HG03064 (cell line): Measurements from ENCODE around the gene CEP44.
"Not testable (repeated sequence)": the region's sequence is repeated elsewhere in the genome, so short reads cannot be mapped to it uniquely, and the experiment has no call there.

Experiments
- ATAC-seq: cut with Tn5 transposase; IDR thresholded peaks from one replicate; pipeline ENCODE4 v1.9.1; 2021; ENCODE audit warnings: low read depth; ENCODE audit not compliant: unreplicated experiment

The CEP44 gene

DNA sequence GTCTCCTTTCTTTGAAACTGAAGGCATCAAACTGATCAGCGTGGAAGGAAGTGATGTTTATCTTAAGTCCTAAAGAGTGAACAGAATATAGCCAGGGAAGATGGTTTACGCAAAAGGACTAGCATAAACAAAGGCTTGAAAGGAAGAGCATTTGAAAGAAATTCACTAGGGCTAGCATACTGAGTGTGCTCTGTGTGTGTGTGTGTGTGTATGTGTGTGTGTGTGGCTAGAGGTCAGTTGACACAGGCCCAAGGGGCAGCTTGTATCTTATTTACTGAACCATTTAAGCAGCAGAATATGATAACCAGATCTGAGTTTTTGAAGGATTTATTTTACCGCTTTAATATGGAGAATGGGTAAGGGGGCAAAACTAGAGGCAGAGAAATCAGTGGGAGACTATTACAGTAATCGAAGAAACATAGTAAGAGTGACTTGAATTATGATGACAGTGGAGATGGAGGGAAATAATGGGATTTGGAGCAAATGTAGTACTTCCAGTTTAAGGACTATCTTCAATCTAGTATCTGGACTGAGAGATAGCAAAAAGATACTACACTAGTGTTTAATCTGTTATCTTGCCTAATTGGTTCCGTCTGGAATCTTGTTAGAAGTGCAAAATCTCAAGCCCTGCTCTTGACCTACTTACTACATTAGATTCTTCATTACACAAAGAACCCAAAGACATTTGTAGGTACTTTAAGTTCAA lies 36.9 kb downstream of the CEP44 start:
- no peak for ATAC-seq

DNA sequence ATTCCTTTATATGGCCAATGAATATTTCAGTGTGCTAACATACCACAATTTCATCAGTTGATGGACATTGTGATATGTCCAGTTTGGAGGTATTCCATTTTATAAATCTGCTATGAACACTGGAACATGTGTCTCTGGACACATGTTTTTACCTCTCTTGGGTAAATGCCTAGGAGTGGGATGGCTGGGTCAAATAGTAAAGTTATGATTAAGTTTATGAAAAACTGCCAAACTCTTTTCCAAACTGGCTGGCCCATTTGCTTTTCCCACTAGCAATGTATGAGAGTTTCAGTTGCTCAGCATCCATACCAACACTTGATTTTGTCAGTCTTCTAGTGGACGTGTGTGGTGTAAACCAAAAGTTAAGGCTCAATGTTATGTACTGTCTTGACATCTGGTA lies 40.5 kb downstream of the CEP44 start:
- no peak for ATAC-seq

DNA sequence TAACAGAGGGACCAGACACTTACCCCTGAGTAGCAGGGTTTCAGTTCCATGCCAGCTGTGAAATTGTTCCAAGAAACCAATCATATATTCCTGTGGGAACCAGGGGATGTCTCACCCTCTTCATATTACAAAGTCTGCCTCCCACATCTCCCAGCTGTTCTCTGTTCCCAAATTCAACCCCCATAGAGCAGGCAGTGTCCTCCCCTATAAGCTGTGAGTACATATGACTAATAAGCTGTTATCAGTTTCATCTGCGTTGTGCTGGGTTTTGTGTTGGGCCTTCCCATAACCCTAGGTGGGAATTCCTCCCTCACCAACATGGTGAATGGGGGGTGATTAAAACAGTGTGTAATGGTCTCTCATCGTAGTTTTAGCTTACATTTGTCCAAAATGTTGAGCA lies 41.0 kb downstream of the CEP44 start:
- no peak for ATAC-seq

DNA sequence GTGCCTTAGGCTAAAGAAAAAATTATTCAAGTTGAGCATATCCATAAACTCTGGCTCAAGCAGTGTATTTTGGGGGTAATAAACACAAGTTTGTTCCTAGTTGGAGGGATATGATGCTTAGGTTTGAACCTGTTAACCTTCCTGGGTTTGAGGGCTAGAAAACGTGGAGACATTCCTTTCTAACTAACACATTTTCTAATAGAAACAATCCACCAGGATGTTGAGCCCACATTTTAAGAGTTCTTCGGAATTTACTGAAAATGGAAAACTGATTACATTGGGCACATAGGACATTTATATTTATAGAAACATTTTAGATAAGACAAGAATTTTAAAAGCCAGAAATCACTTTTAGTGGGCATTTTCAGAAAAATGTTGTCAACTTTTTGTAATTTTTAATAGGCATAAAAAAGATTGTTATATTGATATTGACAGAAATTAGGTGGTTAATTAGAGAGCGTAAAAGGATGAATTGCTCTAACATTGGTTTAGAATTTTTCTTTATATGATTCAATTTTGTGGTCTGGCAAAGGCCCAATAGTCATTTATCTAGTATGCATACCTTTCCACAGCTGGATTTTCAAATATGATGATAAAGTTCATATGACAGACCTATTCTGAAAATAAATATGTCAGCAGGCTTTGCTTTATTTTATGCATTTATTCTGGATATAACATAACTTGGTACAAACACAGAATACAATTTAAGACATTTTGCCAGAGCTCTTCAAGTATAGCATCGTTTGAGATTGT lies 49.2 kb downstream of the CEP44 start:
- ATAC-seq: no peak

DNA sequence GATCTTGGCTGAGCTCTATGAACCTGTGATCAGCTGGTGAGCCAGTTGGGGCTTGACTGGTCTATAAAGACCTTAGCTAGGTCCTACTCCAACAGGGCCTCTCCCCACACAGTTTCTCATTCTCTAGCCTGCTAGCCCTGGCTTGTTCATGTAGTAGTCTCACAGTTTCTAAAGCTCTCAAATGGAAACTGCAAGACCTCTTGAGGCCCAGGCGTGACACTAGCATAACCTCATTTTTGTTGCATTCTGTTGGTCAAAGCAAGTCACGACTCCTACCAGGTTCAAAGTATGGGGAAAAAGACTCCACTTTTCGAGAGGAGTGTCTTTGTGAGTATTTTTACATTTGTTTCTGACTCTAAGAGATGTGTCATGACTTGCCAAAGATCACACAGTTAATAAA lies 50.9 kb downstream of the CEP44 start:
- peak; percentile 99 for ATAC-seq

DNA sequence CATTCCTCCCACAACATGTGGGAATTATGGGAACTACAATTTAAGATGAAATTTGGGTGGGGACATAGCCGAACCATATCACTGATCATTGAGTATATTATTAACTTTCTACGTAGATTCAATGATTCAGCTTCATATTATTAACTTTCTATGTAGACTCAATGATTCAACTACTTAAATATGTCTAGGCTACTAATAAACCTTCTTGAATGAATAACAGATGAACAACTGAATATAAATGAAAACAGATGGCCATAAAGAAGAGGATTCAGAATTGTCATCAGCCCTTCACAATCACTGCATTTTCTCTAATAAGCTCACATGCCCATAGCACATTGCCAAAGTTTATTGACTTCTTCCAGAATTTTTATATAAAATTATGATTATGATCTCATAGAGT lies 57.0 kb downstream of the CEP44 start:
- no peak for ATAC-seq

- no peak for ATAC-seq
These were observed 65.4 kb downstream of the CEP44 start for GRCh38 chr4:174349156-174349555.

DNA sequence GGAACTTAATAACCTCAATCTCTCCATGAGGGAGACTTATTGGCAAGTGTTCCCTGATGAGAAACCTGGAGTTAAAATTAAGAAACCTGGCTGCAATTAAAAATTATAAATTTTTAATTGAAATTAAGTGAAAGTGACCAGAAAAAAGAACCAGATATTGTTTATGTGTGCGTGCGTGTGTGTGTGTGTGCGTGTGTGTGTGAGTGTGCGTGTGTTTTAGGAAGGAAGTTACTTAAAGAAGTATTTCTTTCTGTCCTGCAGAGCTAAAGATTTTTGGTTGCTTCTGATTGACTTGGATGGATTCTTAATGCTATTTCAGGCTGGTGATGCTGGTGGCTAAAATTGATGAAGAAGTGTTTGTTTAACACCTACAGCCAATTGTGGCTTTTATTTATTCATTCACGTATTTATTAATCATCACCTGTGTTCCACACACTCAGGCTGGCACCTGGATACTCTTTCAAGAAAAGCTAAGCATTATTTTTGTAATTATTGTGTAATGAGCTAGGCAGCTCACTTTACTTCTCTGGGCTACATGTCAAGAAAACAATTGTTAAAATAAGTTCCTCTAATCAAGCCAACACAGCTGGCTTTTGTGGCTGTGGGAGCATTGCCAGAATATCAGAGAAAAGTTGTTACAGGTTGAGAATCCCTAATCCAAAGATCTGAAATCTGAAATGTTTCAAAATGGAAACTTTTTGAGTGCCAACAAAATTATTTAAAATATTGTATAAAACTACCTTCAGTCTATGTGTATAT lies 68.5 kb downstream of the CEP44 start:
- no peak for ATAC-seq

GRCh38 chr4:174357321-174357720 lies 73.6 kb downstream of the CEP44 start:
- ATAC-seq: no peak

DNA sequence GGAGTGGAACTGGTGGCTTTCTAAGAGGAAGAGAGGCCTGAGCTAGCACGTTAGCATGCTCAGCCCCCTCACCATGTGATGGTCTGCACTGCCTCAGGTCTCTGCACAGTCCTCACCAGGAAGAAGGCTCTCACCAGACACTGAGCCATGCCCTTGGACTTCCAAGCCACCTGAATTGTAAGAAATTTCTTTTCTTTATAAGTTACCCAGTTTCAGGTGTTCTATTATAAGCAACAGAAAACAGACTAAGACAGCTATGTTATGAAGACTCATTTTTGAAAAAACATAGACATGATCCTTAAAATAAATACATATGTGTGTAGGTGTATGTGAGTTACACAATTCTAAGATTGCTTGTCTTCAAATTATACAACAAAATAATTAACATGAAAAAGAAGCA lies 74.7 kb downstream of the CEP44 start:
- ATAC-seq: peak; percentile 51

- peak; percentile 98 for ATAC-seq
These were observed 75.1 kb downstream of the CEP44 start for GRCh38 chr4:174358829-174359228.

GRCh38 chr4:174362340-174362739 lies 78.6 kb downstream of the CEP44 start:
- ATAC-seq: no peak

GRCh38 chr4:174363782-174364181 lies 80.1 kb downstream of the CEP44 start:
- ATAC-seq: not testable (repeated sequence)

DNA sequence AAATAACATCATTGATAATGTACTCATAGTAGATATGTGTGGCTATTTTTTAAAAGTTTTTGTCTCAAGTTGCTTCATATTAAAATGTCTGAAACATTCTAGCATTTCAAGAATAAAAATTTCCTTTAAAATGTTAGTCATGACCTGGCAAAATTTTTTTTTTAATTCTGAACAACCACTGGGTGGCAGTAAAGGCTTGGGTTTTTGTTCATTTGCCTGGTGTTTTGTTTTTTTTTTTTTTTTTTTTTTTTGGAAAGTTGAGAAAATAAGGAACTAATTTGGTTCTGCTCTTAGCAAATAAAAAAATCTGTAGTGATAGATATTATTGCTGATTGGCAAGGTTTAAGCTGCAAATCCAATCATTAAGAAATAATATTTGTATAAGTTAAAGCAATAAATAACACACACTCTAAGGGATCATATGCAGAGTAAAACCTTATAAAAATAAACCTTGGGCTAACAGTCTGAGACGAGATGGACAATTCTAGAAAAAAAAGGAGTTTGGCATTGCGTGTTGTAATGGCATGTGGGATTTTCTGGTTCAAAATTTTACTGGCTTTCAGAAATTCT lies 81.4 kb downstream of the CEP44 start:
- ATAC-seq: no peak

DNA sequence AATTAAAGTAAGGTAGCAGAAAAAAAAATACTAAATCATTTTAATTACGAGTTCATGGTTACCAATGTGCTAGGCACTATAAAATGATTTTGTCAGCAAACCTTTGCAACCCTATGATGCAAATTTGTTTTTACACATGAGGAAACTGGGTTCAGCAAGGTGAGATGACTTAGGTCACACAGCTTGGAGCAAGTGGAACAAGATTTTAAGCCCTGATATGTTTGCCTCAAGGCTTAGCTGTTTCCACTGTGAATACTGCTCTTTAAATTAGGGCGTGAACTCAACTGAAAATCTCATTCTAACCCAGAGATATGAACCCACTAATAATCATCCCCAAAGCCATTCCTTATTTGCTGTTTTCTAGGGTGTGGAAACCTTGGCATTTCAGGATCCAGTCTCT lies 86.3 kb downstream of the CEP44 start:
- ATAC-seq: no peak

GRCh38 chr4:174373821-174374220 lies 90.1 kb downstream of the CEP44 start:
- no peak for ATAC-seq

DNA sequence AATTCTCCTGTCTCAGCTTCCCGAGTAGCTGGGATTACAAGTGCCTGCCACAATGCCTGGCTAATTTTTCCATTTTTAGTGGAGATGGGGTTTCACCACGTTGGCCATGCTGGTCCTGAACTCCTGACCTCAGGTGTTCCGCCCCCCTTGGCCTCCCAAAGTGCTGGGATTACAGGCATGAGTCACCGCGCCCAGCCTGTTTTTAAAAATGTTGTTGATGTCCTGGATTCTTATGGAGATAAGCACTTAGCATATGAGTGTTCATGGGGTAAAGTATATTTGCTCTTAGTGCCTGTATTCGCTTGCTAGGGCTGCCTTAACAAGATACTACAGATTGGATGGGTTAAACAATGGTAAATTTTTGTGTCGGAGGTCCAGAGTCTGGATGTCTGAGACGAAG lies 91.7 kb downstream of the CEP44 start:
- no peak for ATAC-seq

GRCh38 chr4:174377613-174378012 lies 93.9 kb downstream of the CEP44 start:
- ATAC-seq: no peak

- ATAC-seq: no peak
These were observed 95.2 kb downstream of the CEP44 start for GRCh38 chr4:174378951-174379350.

DNA sequence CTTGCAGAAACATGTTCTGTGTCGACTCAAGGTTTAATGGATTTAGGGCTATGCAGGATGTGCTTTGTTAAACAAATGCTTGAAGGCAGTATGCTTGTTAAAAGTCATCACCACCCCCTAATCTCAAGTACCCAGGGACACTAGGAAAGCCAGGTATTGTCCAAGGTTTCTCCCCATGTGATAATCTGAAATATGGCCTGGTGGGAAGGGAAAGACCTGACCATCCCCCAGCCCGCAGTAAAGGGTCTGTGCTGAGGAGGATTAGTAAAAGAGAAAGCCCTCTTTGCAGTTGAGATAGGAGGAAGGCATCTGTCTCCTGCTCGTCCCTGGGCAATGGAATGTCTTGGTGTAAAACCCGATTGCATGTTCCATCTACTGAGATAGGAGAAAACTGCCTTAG lies 96.5 kb downstream of the CEP44 start:
- not testable (repeated sequence) for ATAC-seq
